ENCODE results near the gene TXNDC17. TPM values are rescaled to one million over a fixed set of nuclear protein-coding genes. Genes with fewer than 3 reads are reported as not detected.

Gene TXNDC17
- total and polyA plus RNA-seq, 7 experiments from 2014 or later = 14.3 to 89.7 (median 20.7) TPM

DNA sequence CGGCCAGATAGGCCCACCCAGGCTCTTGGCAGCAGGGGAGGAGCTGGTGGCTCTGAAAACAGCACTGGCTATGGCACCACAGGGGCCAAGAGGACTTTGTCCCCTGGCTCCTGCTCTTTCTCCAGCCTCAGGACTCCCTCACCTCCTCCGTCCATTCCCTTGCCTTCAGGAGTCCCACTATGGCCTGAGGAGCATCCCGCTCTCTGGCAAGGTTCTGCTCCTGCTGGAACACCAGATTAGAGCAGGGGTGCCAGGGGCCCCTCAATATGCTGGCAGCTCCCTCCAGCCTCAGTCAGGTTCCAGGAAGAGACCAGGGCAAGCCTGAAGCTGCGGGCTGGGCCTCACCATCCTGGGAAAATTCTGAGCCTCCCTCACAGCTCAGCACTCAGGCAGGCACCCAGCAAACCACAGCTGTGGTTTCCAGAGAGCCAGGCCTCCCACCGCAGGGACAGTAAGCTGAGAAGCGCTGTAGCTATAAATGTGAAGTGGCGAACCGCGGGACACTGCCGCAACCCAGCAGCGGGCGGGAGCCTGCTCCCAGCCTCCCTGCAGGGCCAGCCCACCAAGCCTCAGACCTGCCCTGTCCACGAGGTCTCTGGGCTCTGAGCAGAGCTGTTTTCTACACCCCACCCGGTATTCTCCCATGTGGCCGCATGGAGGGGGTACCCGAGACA lies 36.4 kb downstream of the TXNDC17 start:
- intact Hi-C loops (cut with micrococcal nuclease) = no loop called here
- H3K4me3 Mint-ChIP-seq = no peak overlapping the region
- CTCF ChIA-PET = interaction anchor here (1.2 kb wide), 1 partner anchor 14 kb away, joined by 3 read pairs; no protein-coding TSS in a partner anchor
- H3K27ac Mint-ChIP-seq = no peak overlapping the region
- Histone ChIP-seq H3K4me3 (ENCODE audit: low read length) (no peak overlapping the region), H3K36me3 (ENCODE audit: control insufficient read depth in 2 of 3, insufficient read depth in 3 of 3, low read length in 3 of 3) (no peaks in the 10 kb centered on the region), H3K27me3 (ENCODE audit: control insufficient read depth in 2 of 2, insufficient read depth in 2 of 2, low read length in 2 of 2) (peaks cover 0 to 2% of the 10 kb centered on the region in 2 donors), H3K4me1 (ENCODE audit: control insufficient read depth in 2 of 2, insufficient read depth in 2 of 2, low read length in 2 of 2) (peaks cover 0 to 12% of the 10 kb centered on the region in 2 donors), H3K27ac (ENCODE audit: low read depth, low read length) (no peak overlapping the region), H3K9me3 (ENCODE audit: control insufficient read depth in 2 of 3, low read length in 3 of 3) (no peaks in the 10 kb centered on the region)
- peaks cover 20 to 42% (median 32%) of the 10 kb centered on the region in 5 donors for H3K27me3 Mint-ChIP-seq
- ATAC-seq = no peak
- H3K36me3 Mint-ChIP-seq = peaks cover 0 to 7% (median 3%) of the 10 kb centered on the region in 5 donors
- POLR2A ChIA-PET = no interaction called here
- DNase-seq = no peak
- H3K4me1 Mint-ChIP-seq = peaks cover 3 to 12% (median 8%) of the 10 kb centered on the region in 7 donors
- H3K9me3 Mint-ChIP-seq = no peaks in the 10 kb centered on the region

DNA sequence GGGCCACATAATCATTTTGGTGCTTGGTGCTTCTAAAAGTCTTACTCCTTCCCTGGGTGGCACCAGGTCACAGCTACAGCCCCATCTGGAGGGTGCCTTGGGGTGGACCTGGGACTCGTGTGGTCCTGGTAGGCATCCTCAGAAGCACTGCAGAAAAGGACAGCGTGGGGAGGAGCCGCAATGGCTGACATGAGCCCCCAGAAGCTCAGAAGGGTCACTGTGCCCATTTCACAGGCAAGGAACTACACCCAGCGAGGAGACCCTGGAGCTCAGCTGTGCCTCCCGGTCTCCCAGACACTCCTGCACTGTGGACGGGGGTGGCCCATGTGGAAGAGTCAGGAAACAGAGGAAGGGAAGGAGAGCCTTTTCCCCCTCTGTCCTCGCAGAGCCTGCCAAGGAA lies 37.1 kb downstream of the TXNDC17 start:
- Histone ChIP-seq H3K27me3 (ENCODE audit: control insufficient read depth in 2 of 2, insufficient read depth in 2 of 2, low read length in 2 of 2) (peaks cover 0 to 2% of the 10 kb centered on the region in 2 donors), H3K27ac (ENCODE audit: low read depth, low read length) (no peak overlapping the region), H3K36me3 (ENCODE audit: control insufficient read depth in 2 of 3, insufficient read depth in 3 of 3, low read length in 3 of 3) (no peaks in the 10 kb centered on the region), H3K9me3 (ENCODE audit: control insufficient read depth in 2 of 3, low read length in 3 of 3) (no peaks in the 10 kb centered on the region), H3K4me1 (ENCODE audit: control insufficient read depth in 2 of 2, insufficient read depth in 2 of 2, low read length in 2 of 2) (peaks cover 0 to 12% of the 10 kb centered on the region in 2 donors), H3K4me3 (ENCODE audit: low read length) (no peak overlapping the region)
- H3K27me3 Mint-ChIP-seq = peaks cover 20 to 45% (median 32%) of the 10 kb centered on the region in 5 donors
- H3K36me3 Mint-ChIP-seq = peaks cover 0 to 7% (median 4%) of the 10 kb centered on the region in 5 donors
- no peaks in the 10 kb centered on the region for H3K9me3 Mint-ChIP-seq
- DNase-seq (no peak), ATAC-seq (no peak)
- intact Hi-C loops (cut with micrococcal nuclease) = no loop called here
- peaks cover 3 to 12% (median 8%) of the 10 kb centered on the region in 7 donors for H3K4me1 Mint-ChIP-seq
- ChIA-PET CTCF (interaction anchor here (1.2 kb wide), 1 partner anchor 14 kb away, joined by 3 read pairs; no protein-coding TSS in a partner anchor), POLR2A (no interaction called here)
- no peak overlapping the region for H3K4me3 Mint-ChIP-seq
- peak overlapping the region in 1 of 9 donors; percentile 22 for H3K27ac Mint-ChIP-seq

DNA sequence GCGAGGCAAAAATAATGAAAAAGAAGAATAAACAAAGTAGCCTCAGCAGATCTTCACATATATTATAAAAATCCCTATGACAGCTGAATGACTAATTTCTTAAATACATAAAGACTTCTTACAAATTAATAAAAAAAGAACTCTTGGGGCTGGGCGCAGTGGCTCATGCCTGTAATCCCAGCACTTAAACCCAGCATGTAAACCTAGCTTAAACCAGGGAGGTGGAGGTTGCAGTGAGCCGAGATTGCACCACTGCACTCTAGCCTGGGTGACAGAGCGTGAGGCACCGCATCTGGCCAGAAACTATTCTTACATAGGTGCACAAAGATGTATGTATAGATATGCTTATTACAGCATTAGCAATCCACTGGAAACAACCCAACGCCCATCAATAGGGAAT lies 38.4 kb downstream of the TXNDC17 start:
- intact Hi-C loops (cut with micrococcal nuclease) = no loop called here

DNA sequence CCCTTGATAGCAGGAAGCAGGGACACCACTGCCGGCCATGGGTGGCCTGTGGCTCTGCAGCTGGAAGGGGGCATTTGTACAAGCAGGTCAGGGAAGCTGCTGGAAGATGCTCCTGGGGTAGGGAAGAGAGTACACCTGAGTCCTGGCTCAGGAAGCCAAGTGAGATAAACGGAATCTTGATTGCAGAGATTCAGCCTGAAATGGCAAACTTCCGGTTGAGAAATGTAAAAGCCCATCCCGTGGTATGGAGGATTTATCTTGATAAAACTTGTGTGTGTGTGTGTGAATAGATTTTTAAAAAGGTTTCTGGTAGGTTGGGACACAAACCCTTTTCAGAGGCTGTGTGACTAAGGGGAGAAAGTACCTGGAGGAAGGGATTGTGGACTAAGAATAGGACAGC lies 40.3 kb downstream of the TXNDC17 start:
- no peak overlapping the region for H3K4me3 Mint-ChIP-seq
- Histone ChIP-seq H3K27ac (ENCODE audit: low read depth, low read length) (no peak overlapping the region), H3K4me1 (ENCODE audit: control insufficient read depth in 2 of 2, insufficient read depth in 2 of 2, low read length in 2 of 2) (peaks cover 0 to 12% of the 10 kb centered on the region in 2 donors), H3K4me3 (ENCODE audit: low read length) (no peak overlapping the region), H3K27me3 (ENCODE audit: control insufficient read depth in 2 of 2, insufficient read depth in 2 of 2, low read length in 2 of 2) (peaks cover 0 to 2% of the 10 kb centered on the region in 2 donors), H3K9me3 (ENCODE audit: control insufficient read depth in 2 of 3, low read length in 3 of 3) (no peaks in the 10 kb centered on the region), H3K36me3 (ENCODE audit: control insufficient read depth in 2 of 3, insufficient read depth in 3 of 3, low read length in 3 of 3) (no peaks in the 10 kb centered on the region)
- H3K27ac Mint-ChIP-seq = no peak overlapping the region
- peaks cover 0 to 8% (median 0%) of the 10 kb centered on the region in 5 donors for H3K36me3 Mint-ChIP-seq
- no peak for DNase-seq
- peaks cover 32 to 59% (median 44%) of the 10 kb centered on the region in 5 donors for H3K27me3 Mint-ChIP-seq
- H3K9me3 Mint-ChIP-seq = no peaks in the 10 kb centered on the region
- intact Hi-C loops (cut with micrococcal nuclease) = no loop called here
- CTCF ChIA-PET = no interaction called here
- POLR2A ChIA-PET = no interaction called here
- peaks cover 3 to 12% (median 8%) of the 10 kb centered on the region in 7 donors for H3K4me1 Mint-ChIP-seq
- ATAC-seq = no peak

More for the DNA sequence above, 38.4 kb downstream of the TXNDC17 start:
- H3K27me3 ChIP-seq (ENCODE audit: control insufficient read depth in 2 of 2, insufficient read depth in 2 of 2, low read length in 2 of 2) = peaks cover 0 to 2% of the 10 kb centered on the region in 2 donors
- no peaks in the 10 kb centered on the region for H3K9me3 ChIP-seq (ENCODE audit: control insufficient read depth in 2 of 3, low read length in 3 of 3)
- Mint-ChIP-seq H3K27ac (no peak overlapping the region), H3K9me3 (no peaks in the 10 kb centered on the region), H3K36me3 (peaks cover 0 to 7% (median 4%) of the 10 kb centered on the region in 5 donors), H3K4me1 (peaks cover 3 to 12% (median 8%) of the 10 kb centered on the region in 7 donors), H3K27me3 (peaks cover 25 to 45% (median 39%) of the 10 kb centered on the region in 5 donors), H3K4me3 (no peak overlapping the region)
- ChIA-PET CTCF (no interaction called here), POLR2A (no interaction called here)
- no peak for ATAC-seq
- no peaks in the 10 kb centered on the region for H3K36me3 ChIP-seq (ENCODE audit: control insufficient read depth in 2 of 3, insufficient read depth in 3 of 3, low read length in 3 of 3)
- no peak overlapping the region for H3K27ac ChIP-seq (ENCODE audit: low read depth, low read length)
- DNase-seq = no peak
- H3K4me3 ChIP-seq (ENCODE audit: low read length) = no peak overlapping the region
- H3K4me1 ChIP-seq (ENCODE audit: control insufficient read depth in 2 of 2, insufficient read depth in 2 of 2, low read length in 2 of 2) = peaks cover 0 to 12% of the 10 kb centered on the region in 2 donors

DNA sequence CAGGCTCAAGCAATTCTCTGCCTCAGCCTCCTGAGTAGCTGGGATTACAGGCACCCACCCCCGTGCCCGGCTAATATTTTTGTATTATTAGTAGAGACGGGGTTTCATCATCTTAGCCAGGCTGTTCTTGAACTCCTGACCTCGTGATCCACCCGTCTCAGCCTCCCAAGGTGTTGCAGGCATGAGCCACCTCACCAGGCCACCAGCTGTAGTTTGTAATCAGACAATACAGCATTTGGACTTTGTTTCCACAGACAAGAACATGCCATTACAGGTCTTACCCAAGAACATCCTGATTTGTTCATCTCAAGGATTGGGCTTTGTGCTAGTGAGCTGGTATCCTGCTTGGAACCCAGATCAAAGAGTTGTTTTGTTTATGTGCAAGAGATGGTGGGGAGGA lies 40.8 kb downstream of the TXNDC17 start:
- Histone ChIP-seq H3K36me3 (ENCODE audit: control insufficient read depth in 2 of 3, insufficient read depth in 3 of 3, low read length in 3 of 3) (no peaks in the 10 kb centered on the region), H3K9me3 (ENCODE audit: control insufficient read depth in 2 of 3, low read length in 3 of 3) (no peaks in the 10 kb centered on the region), H3K27ac (ENCODE audit: low read depth, low read length) (no peak overlapping the region), H3K27me3 (ENCODE audit: control insufficient read depth in 2 of 2, insufficient read depth in 2 of 2, low read length in 2 of 2) (peaks cover 0 to 2% of the 10 kb centered on the region in 2 donors), H3K4me1 (ENCODE audit: control insufficient read depth in 2 of 2, insufficient read depth in 2 of 2, low read length in 2 of 2) (peaks cover 0 to 12% of the 10 kb centered on the region in 2 donors), H3K4me3 (ENCODE audit: low read length) (no peak overlapping the region)
- intact Hi-C loops (cut with micrococcal nuclease) = no loop called here
- no peak overlapping the region for H3K4me3 Mint-ChIP-seq
- peaks cover 3 to 12% (median 8%) of the 10 kb centered on the region in 7 donors for H3K4me1 Mint-ChIP-seq
- CTCF ChIA-PET = no interaction called here
- ATAC-seq (no peak), DNase-seq (no peak)
- peaks cover 0 to 8% (median 0%) of the 10 kb centered on the region in 5 donors for H3K36me3 Mint-ChIP-seq
- H3K27ac Mint-ChIP-seq = no peak overlapping the region
- H3K9me3 Mint-ChIP-seq = no peaks in the 10 kb centered on the region
- POLR2A ChIA-PET = no interaction called here
- peaks cover 37 to 62% (median 44%) of the 10 kb centered on the region in 5 donors for H3K27me3 Mint-ChIP-seq

DNA sequence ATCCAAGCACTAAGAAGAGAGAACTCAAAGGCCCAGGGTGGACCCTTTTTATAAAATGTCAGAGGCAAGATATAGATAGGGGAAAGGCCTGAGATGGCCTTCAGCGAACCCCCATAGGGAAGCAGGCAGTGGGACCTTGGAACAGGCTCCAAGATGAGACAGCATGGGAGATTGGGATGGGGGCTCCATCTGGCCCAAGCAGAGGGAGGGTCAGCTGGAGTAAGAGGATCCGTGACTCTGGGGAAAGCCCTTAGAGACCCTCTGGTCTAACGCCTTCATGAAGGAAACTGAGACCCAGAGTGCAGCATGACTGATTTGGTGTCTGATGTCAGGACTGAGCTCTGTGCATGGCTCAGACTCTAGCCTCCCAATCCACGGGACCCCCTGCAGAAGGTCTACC lies 41.5 kb downstream of the TXNDC17 start:
- Histone ChIP-seq H3K36me3 (ENCODE audit: control insufficient read depth in 2 of 3, insufficient read depth in 3 of 3, low read length in 3 of 3) (no peaks in the 10 kb centered on the region), H3K9me3 (ENCODE audit: control insufficient read depth in 2 of 3, low read length in 3 of 3) (no peaks in the 10 kb centered on the region), H3K27me3 (ENCODE audit: control insufficient read depth in 2 of 2, insufficient read depth in 2 of 2, low read length in 2 of 2) (peaks cover 0 to 2% of the 10 kb centered on the region in 2 donors), H3K27ac (ENCODE audit: low read depth, low read length) (no peak overlapping the region), H3K4me1 (ENCODE audit: control insufficient read depth in 2 of 2, insufficient read depth in 2 of 2, low read length in 2 of 2) (peaks cover 0 to 10% of the 10 kb centered on the region in 2 donors), H3K4me3 (ENCODE audit: low read length) (no peak overlapping the region)
- Mint-ChIP-seq H3K4me3 (no peak overlapping the region), H3K27me3 (peaks cover 43 to 69% (median 45%) of the 10 kb centered on the region in 5 donors), H3K9me3 (no peaks in the 10 kb centered on the region), H3K27ac (peak overlapping the region in 1 of 9 donors; percentile 32), H3K4me1 (peaks cover 3 to 12% (median 8%) of the 10 kb centered on the region in 7 donors), H3K36me3 (peaks cover 0 to 8% (median 0%) of the 10 kb centered on the region in 5 donors)
- CTCF ChIA-PET = no interaction called here
- ATAC-seq = no peak
- POLR2A ChIA-PET = no interaction called here
- no peak for DNase-seq
- intact Hi-C loops (cut with micrococcal nuclease) = no loop called here
